Activated B cell treated with CpG ODN at 0.5 μM for 24 hours (primary cell): ENCODE results near the gene PRRC2B. TPM values are rescaled to one million over a fixed set of nuclear protein-coding genes. Genes with fewer than 3 reads are reported as not detected.

Experiments used
- ATAC-seq: fragments of 200-7000 bp; cut with Tn5 transposase; one replicate; pipeline ENCODE4 v1.10.0; 2021; ENCODE audit warnings: low read depth, mild to moderate bottlenecking, moderate library complexity
- CTCF ChIA-PET: fragments of 350-600 bp; sonication (Branson Sonifier 250); formaldehyde crosslinking; loops from one replicate; lab custom pipeline; 2021; ENCODE audit warnings: antibody characterized with exemption; lab: Charles Lee
- POLR2A ChIA-PET: fragments of 350-600 bp; sonication (Branson Sonifier 250); formaldehyde crosslinking; loops from one replicate; lab custom pipeline; 2021; ENCODE audit warnings: antibody characterized with exemption; lab: Charles Lee
- DNase-seq: peaks from one replicate; pipeline ENCODE4 v3.0.0; 2022
- H3K27ac Mint-ChIP-seq: one replicate; pipeline ENCODE4 v1.8.0; 2020; ENCODE audit warnings: mixed read lengths
- H3K27me3 Mint-ChIP-seq: one replicate; pipeline ENCODE4 v1.8.0; 2021; ENCODE audit warnings: mixed read lengths
- H3K36me3 Mint-ChIP-seq: one replicate; pipeline ENCODE4 v1.8.0; 2021; ENCODE audit warnings: low read depth, mixed read lengths
- H3K4me1 Mint-ChIP-seq: one replicate; pipeline ENCODE4 v1.8.0; 2021; ENCODE audit warnings: mixed read lengths
- H3K4me3 Mint-ChIP-seq: one replicate; pipeline ENCODE4 v1.8.0; 2020; ENCODE audit warnings: mild to moderate bottlenecking, mixed read lengths
- H3K9me3 Mint-ChIP-seq: one replicate; pipeline ENCODE4 v1.8.0; 2020; ENCODE audit warnings: mixed read lengths
- intact Hi-C: fragments of 100-400 bp; cut with micrococcal nuclease; formaldehyde crosslinking; loops from one replicate; pipeline ENCODE4 v1.15.1; 2024
- total RNA-seq: library from RNA; stranded (reverse); gene quantifications from 2 replicates; pipeline ENCODE4 v1.2.3, GENCODE V29; 2022
- TF ChIP-seq, protein P1 (sequence below): fragments of 200-600 bp; IDR thresholded peaks from one replicate; pipeline ENCODE4 v1.8.0; 2022; ENCODE audit warnings: antibody characterized with exemption, mild to moderate bottlenecking

Gene PRRC2B
- total RNA-seq, 1 donor from 2014 or later: 206 TPM

GRCh38 chr9:131420980-131421624 is 27.2 kb downstream of the PRRC2B start:
- no peak for ATAC-seq
- CTCF ChIA-PET: no interaction called here
- Mint-ChIP-seq H3K27me3 (no peaks in the 10 kb centered on the region), H3K4me3 (no peak overlapping the region), H3K27ac (peak overlapping the region; percentile 50), H3K4me1 (peaks cover 72% of the 10 kb centered on the region), H3K9me3 (no peaks in the 10 kb centered on the region), H3K36me3 (peaks cover 38% of the 10 kb centered on the region)
- TF ChIP-seq, protein P1, sequence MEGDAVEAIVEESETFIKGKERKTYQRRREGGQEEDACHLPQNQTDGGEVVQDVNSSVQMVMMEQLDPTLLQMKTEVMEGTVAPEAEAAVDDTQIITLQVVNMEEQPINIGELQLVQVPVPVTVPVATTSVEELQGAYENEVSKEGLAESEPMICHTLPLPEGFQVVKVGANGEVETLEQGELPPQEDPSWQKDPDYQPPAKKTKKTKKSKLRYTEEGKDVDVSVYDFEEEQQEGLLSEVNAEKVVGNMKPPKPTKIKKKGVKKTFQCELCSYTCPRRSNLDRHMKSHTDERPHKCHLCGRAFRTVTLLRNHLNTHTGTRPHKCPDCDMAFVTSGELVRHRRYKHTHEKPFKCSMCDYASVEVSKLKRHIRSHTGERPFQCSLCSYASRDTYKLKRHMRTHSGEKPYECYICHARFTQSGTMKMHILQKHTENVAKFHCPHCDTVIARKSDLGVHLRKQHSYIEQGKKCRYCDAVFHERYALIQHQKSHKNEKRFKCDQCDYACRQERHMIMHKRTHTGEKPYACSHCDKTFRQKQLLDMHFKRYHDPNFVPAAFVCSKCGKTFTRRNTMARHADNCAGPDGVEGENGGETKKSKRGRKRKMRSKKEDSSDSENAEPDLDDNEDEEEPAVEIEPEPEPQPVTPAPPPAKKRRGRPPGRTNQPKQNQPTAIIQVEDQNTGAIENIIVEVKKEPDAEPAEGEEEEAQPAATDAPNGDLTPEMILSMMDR: no peak
- POLR2A ChIA-PET: no interaction called here
- no peak for DNase-seq
- intact Hi-C loops: no loop called here

DNA sequence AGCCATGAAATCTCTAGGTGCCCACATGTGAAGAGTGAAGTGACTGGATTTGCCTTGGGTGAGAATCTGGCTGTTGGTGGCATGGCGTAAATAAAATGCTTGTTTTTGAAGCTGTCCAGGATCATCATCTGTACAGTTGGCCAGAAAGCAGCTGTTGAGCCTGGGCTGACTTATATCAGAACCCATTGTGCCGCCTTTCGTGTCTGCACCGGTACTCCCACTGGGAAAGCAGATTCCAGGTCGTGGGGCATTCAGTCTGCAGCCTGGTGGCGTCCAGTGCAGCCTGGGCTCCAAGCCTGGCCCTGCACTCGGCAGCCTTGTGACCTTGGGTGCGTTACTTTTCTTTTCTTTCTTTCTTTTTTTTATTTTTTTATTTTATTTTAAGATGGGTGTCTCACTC is 27.8 kb downstream of the PRRC2B start:
- H3K27ac Mint-ChIP-seq: no peak overlapping the region
- CTCF ChIA-PET: no interaction called here
- H3K9me3 Mint-ChIP-seq: no peaks in the 10 kb centered on the region
- no peaks in the 10 kb centered on the region for H3K27me3 Mint-ChIP-seq
- peaks cover 71% of the 10 kb centered on the region for H3K4me1 Mint-ChIP-seq
- POLR2A ChIA-PET: no interaction called here
- no peak for ATAC-seq
- peaks cover 43% of the 10 kb centered on the region for H3K36me3 Mint-ChIP-seq
- intact Hi-C loops: no loop called here
- H3K4me3 Mint-ChIP-seq: no peak overlapping the region
- TF ChIP-seq, protein P1: no peak
- no peak for DNase-seq

GRCh38 chr9:131422241-131422792 is 28.4 kb downstream of the PRRC2B start:
- H3K27ac Mint-ChIP-seq: peak overlapping the region; percentile 80
- intact Hi-C loops: no loop called here
- peaks cover 70% of the 10 kb centered on the region for H3K4me1 Mint-ChIP-seq
- H3K36me3 Mint-ChIP-seq: peaks cover 48% of the 10 kb centered on the region
- no peak overlapping the region for H3K4me3 Mint-ChIP-seq
- POLR2A ChIA-PET: interaction anchor here (0.6 kb wide), 1 partner anchor 152 kb away, joined by 3 read pairs; no protein-coding TSS in a partner anchor
- no peaks in the 10 kb centered on the region for H3K27me3 Mint-ChIP-seq
- ATAC-seq (no peak), DNase-seq (no peak)
- no peaks in the 10 kb centered on the region for H3K9me3 Mint-ChIP-seq
- CTCF ChIA-PET: no interaction called here
- TF ChIP-seq, protein P1: no peak

- intact Hi-C loops: no loop called here
- Mint-ChIP-seq H3K9me3 (no peaks in the 10 kb centered on the region), H3K27ac (peak overlapping the region; percentile 80), H3K36me3 (peaks cover 43% of the 10 kb centered on the region), H3K4me3 (peak overlapping the region; percentile 45), H3K27me3 (no peaks in the 10 kb centered on the region), H3K4me1 (peaks cover 66% of the 10 kb centered on the region)
- TF ChIP-seq, protein P1: no peak
- ATAC-seq: peak; percentile 88
- DNase-seq: peak; percentile 24
- ChIA-PET POLR2A (no interaction called here), CTCF (no interaction called here)
Observed at GRCh38 chr9:131423171-131423581, 29.3 kb downstream of the PRRC2B start.

GRCh38 chr9:131426545-131426944 is 32.7 kb downstream of the PRRC2B start:
- Mint-ChIP-seq H3K36me3 (peaks cover 27% of the 10 kb centered on the region), H3K4me1 (peaks cover 63% of the 10 kb centered on the region), H3K4me3 (no peak overlapping the region), H3K27me3 (no peaks in the 10 kb centered on the region), H3K27ac (peak overlapping the region; percentile 37), H3K9me3 (no peaks in the 10 kb centered on the region)
- POLR2A ChIA-PET: no interaction called here
- no peak for ATAC-seq
- no peak for DNase-seq
- CTCF ChIA-PET: no interaction called here
- TF ChIP-seq, protein P1: no peak
- intact Hi-C loops: loop anchor here (2.0 kb wide), 1 partner anchor 18 kb away; no protein-coding TSS in a partner anchor
